Activated T-helper 2 cell treated with anti-CD3 and anti-CD28 coated beads, Interferon-gamma antibody, Interleukin-2, Interleukin-4, amounts not matched to agents 10 μg/mL and 5 μg/mL and 100 μg/mL, durations not matched to agents 14 hours and 24 hours and 36 hours (primary cell): ENCODE measurements around the gene SLC35A1. TPM values are rescaled to one million over a fixed set of nuclear protein-coding genes. Genes with fewer than 3 reads are reported as not detected.

ENCODE experiments used
- total RNA-seq: library from RNA; stranded (reverse); gene quantifications from 2 replicates; pipeline ENCODE4 v1.2.3, GENCODE V29; 2022

The SLC35A1 gene
- total RNA-seq, 1 donor from 2014 or later: 10.5 TPM

Other genes with a start within 250 kb of the SLC35A1 start
- 6.3 and 10.3 TPM in 2 replicates for gene SMIM8, start 150.4 kb upstream of the SLC35A1 start, total RNA-seq
- not detected in 2 replicates for gene GJB7, start 143.7 kb upstream of the SLC35A1 start, total RNA-seq
- gene C6orf163, start 128.2 kb upstream of the SLC35A1 start, total RNA-seq: 1.1 TPM in 2 replicates
- gene CFAP206, start 65.0 kb upstream of the SLC35A1 start, total RNA-seq: not detected in 2 replicates
- gene RARS2, start 117.0 kb downstream of the SLC35A1 start, total RNA-seq: 23.3 and 23.5 TPM in 2 replicates
- gene ORC3, start 117.2 kb downstream of the SLC35A1 start, total RNA-seq: 31.2 and 31.9 TPM in 2 replicates
- gene AKIRIN2, start 229.3 kb downstream of the SLC35A1 start, total RNA-seq: 41.9 and 42.0 TPM in 2 replicates